Measurements from ENCODE around the gene CCDC190.
A peak's percentile ranks its signal among the peaks of the same experiment; 100 is the strongest.
"Not testable (repeated sequence)": the region's sequence is repeated elsewhere in the genome, so short reads cannot be mapped to it uniquely, and the experiment has no call there.

CCDC190 gene

GRCh38 chr1:162872981-162873380 lies 12.0 kb upstream of the CCDC190 start:
- no peak for TF ChIP-seq CTCF (IDR thresholded peaks at IDR 0.05; ENCODE audit: low read depth, low read length)
- in situ Hi-C loops (cut with HindIII; ENCODE audit: low sequenced_read_pairs), result loop anchor here (25.0 kb wide), 1 partner anchor 439 kb away; the partner anchor contains the start of gene NUF2
- no peak for DNase-seq (ENCODE audit: low read depth, low spot score)
- H3K4me3 ChIP-seq (ENCODE audit: low read depth, low read length), result no peak overlapping the region

- in situ Hi-C loops (cut with HindIII; ENCODE audit: low sequenced_read_pairs), result loop anchor here (25.0 kb wide), 1 partner anchor 441 kb away; the partner anchor contains the start of gene NUF2
- H3K4me3 ChIP-seq (ENCODE audit: low read depth, low read length); DNase-seq (ENCODE audit: low read depth, low spot score): not testable (repeated sequence)
Observed at GRCh38 chr1:162871417-162871816, 10.4 kb upstream of the CCDC190 start.

GRCh38 chr1:162868972-162869371 lies 8.0 kb upstream of the CCDC190 start:
- DNase-seq (ENCODE audit: low read depth, low spot score), result no peak
- no peak overlapping the region for H3K4me3 ChIP-seq (ENCODE audit: low read depth, low read length)
- in situ Hi-C loops (cut with HindIII; ENCODE audit: low sequenced_read_pairs), result loop anchor here (25.0 kb wide), 1 partner anchor 443 kb away; the partner anchor contains the start of gene NUF2
- TF ChIP-seq CTCF (IDR thresholded peaks at IDR 0.05; ENCODE audit: low read depth, low read length), result no peak

- DNase-seq (ENCODE audit: low read depth, low spot score), result no peak
Observed at GRCh38 chr1:162861625-162862024, 650 bp upstream of the CCDC190 start.

GRCh38 chr1:162859191-162859590 lies 1.8 kb downstream of the CCDC190 start:
- in situ Hi-C loops (cut with HindIII; ENCODE audit: low sequenced_read_pairs), result loop anchor here (25.0 kb wide), 1 partner anchor 453 kb away; the partner anchor contains the start of gene NUF2
- H3K4me3 ChIP-seq (ENCODE audit: low read depth, low read length), result no peak overlapping the region
- no peak for DNase-seq (ENCODE audit: low read depth, low spot score)
- TF ChIP-seq CTCF (IDR thresholded peaks at IDR 0.05; ENCODE audit: low read depth, low read length), result no peak

More at GRCh38 chr1:162861625-162862024, 650 bp upstream of the CCDC190 start:
- no peak for TF ChIP-seq CTCF (IDR thresholded peaks at IDR 0.05; ENCODE audit: low read depth, low read length)
- in situ Hi-C loops (cut with HindIII; ENCODE audit: low sequenced_read_pairs), result loop anchor here (25.0 kb wide), 1 partner anchor 451 kb away; the partner anchor contains the start of gene NUF2
- no peak overlapping the region for H3K4me3 ChIP-seq (ENCODE audit: low read depth, low read length)

- in situ Hi-C loops (cut with HindIII; ENCODE audit: low sequenced_read_pairs), result loop anchor here (25.0 kb wide), 1 partner anchor 454 kb away; the partner anchor contains the start of gene NUF2
- peak; percentile 53 for DNase-seq (ENCODE audit: low read depth, low spot score)
- TF ChIP-seq CTCF (IDR thresholded peaks at IDR 0.05; ENCODE audit: low read depth, low read length), result no peak
- H3K4me3 ChIP-seq (ENCODE audit: low read depth, low read length), result no peak overlapping the region
Observed at GRCh38 chr1:162857850-162858249, 3.1 kb downstream of the CCDC190 start.

- no peak for TF ChIP-seq CTCF (IDR thresholded peaks at IDR 0.05; ENCODE audit: low read depth, low read length)
- no peak overlapping the region for H3K4me3 ChIP-seq (ENCODE audit: low read depth, low read length)
- in situ Hi-C loops (cut with HindIII; ENCODE audit: low sequenced_read_pairs), result loop anchor here (25.0 kb wide), 1 partner anchor 456 kb away; the partner anchor contains the start of gene NUF2
- peak; percentile 99 for DNase-seq (ENCODE audit: low read depth, low spot score)
Observed at GRCh38 chr1:162856260-162856659, 4.7 kb downstream of the CCDC190 start.
